K562 (cell line): Measurements from ENCODE around the gene AFF3.

Experiments
- FOS ChIP-seq: IDR thresholded peaks from 3 replicates; pipeline ENCODE4 v1.6.1; 2011; ENCODE audit not compliant: insufficient read length; ENCODE audit errors: extremely low read depth
- TARDBP ChIP-seq: fragments of 450-650 bp; IDR thresholded peaks from 2 replicates; pipeline ENCODE4 v1.6.1; 2016

DNA sequence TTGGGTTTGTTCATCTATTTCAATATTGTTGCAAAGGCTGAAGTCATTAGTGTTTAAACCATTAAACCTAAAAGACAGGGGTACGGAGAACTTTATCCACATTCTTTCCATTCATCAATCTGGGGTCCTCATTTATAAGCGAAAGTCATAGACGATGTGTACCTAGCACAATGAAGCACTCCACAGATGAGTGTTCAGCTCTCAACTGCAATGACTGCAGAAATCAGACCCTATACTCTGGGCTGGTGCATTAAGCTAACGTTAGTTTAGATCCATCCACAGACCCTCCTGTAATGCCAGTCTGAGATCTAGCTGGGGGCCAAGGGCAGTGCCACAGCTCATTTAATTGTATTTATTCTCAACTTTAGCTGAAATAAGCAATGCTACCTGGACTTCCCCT lies 155.2 kb downstream of the AFF3 start:
- TF ChIP-seq TARDBP, result no peak
- TF ChIP-seq FOS, result no peak
